Measurements from ENCODE around the gene GPER1.

- TF ChIP-seq MYC (IDR thresholded peaks at IDR 0.05; ENCODE audit: low read depth, low read length) (no peak), EZH2 (IDR thresholded peaks at IDR 0.05; ENCODE audit: borderline replicate concordance, low read depth, low read length, severe bottlenecking) (no peak), MAX (IDR thresholded peaks at IDR 0.05; ENCODE audit: insufficient read depth, insufficient read length) (no peak), POLR2A (IDR thresholded peaks at IDR 0.05; ENCODE audit: low read depth, low read length) (no peak), POLR2AphosphoS5 (IDR thresholded peaks at IDR 0.05; ENCODE audit: insufficient read depth, low read depth, low read length) (no peak), FOS (IDR thresholded peaks at IDR 0.05; ENCODE audit: borderline replicate concordance, insufficient read depth, low read length) (no peak)
- TF ChIP-seq, protein P1, sequence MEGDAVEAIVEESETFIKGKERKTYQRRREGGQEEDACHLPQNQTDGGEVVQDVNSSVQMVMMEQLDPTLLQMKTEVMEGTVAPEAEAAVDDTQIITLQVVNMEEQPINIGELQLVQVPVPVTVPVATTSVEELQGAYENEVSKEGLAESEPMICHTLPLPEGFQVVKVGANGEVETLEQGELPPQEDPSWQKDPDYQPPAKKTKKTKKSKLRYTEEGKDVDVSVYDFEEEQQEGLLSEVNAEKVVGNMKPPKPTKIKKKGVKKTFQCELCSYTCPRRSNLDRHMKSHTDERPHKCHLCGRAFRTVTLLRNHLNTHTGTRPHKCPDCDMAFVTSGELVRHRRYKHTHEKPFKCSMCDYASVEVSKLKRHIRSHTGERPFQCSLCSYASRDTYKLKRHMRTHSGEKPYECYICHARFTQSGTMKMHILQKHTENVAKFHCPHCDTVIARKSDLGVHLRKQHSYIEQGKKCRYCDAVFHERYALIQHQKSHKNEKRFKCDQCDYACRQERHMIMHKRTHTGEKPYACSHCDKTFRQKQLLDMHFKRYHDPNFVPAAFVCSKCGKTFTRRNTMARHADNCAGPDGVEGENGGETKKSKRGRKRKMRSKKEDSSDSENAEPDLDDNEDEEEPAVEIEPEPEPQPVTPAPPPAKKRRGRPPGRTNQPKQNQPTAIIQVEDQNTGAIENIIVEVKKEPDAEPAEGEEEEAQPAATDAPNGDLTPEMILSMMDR (IDR thresholded peaks at IDR 0.05; ENCODE audit: extremely low read depth in 1 of 2, insufficient read depth in 1 of 2, low read depth in 1 of 2, low read length in 2 of 2) = no peak
Observed at GRCh38 chr7:1087952-1088920, at the start of gene GPER1.
